Measurements from ENCODE around the gene THSD7A. TPM values are rescaled to one million over a fixed set of nuclear protein-coding genes. Genes with fewer than 3 reads are reported as not detected.

Gene THSD7A
- polyA plus RNA-seq, 1 donor (not counting 4 experiments of a cell fraction or from before 2014, with no cell fraction given): not detected

DNA sequence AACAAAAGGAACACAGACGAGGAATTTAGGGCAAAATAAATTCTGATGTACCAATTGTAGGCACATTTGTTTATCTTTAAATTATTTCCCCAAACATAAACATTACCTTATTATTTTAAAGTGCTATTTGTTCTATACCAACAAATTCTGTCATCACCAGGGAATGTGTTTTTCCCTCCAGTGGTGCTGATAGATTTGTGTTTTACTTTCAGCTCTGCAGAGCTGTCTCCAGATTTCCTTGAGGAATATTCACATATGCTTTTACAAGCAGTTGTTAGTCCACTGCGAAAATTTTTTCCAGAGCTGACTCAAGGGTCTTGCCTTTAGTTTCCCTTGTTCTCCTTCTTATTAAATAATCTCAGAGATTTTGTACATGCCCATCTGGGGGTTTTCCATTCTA lies 495.6 kb downstream of the THSD7A start:
- no peak overlapping the region for H3K9ac ChIP-seq (ENCODE audit: control insufficient read depth, extremely low read depth, insufficient read depth, low read length)
- H3K9me1 ChIP-seq (ENCODE audit: control insufficient read depth, extremely low read depth, insufficient read depth, low read length): no peaks in the 10 kb centered on the region
- FAIRE-seq (no peak), DNase-seq (ENCODE audit: low read depth, low spot score) (no peak)
- no peak overlapping the region for H3K4me3 ChIP-seq (ENCODE audit: control insufficient read depth in 2 of 3, extremely low read depth in 1 of 3, insufficient read depth in 2 of 3, low read depth in 1 of 3, low read length in 3 of 3)
- no peaks in the 10 kb centered on the region for H3K9me3 ChIP-seq (ENCODE audit: control insufficient read depth, low read depth, low read length)
- no peak for TF ChIP-seq EZH2 (IDR thresholded peaks at IDR 0.05; ENCODE audit: low read length)
- TF ChIP-seq, protein P1, sequence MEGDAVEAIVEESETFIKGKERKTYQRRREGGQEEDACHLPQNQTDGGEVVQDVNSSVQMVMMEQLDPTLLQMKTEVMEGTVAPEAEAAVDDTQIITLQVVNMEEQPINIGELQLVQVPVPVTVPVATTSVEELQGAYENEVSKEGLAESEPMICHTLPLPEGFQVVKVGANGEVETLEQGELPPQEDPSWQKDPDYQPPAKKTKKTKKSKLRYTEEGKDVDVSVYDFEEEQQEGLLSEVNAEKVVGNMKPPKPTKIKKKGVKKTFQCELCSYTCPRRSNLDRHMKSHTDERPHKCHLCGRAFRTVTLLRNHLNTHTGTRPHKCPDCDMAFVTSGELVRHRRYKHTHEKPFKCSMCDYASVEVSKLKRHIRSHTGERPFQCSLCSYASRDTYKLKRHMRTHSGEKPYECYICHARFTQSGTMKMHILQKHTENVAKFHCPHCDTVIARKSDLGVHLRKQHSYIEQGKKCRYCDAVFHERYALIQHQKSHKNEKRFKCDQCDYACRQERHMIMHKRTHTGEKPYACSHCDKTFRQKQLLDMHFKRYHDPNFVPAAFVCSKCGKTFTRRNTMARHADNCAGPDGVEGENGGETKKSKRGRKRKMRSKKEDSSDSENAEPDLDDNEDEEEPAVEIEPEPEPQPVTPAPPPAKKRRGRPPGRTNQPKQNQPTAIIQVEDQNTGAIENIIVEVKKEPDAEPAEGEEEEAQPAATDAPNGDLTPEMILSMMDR (optimal IDR thresholded peaks at IDR 0.05 in 1 of 3, IDR thresholded peaks at IDR 0.05 in 1 of 3, conservative IDR thresholded peaks at IDR 0.05 in 1 of 3; ENCODE audit: extremely low read depth in 1 of 3, insufficient read depth in 2 of 3, low read length in 3 of 3): no peak
- H3K4me2 ChIP-seq (ENCODE audit: control insufficient read depth, extremely low read depth, insufficient read depth, low read depth, low read length): no peak overlapping the region
- no peaks in the 10 kb centered on the region for H3K36me3 ChIP-seq (ENCODE audit: control insufficient read depth in 2 of 2, extremely low read depth in 1 of 2, insufficient read depth in 2 of 2, low read length in 2 of 2)
- dilution Hi-C loops (cut with MboI; ENCODE audit: extremely low pct_ligation_motif_present, low sequenced_read_pairs): no loop called here
- H3K79me2 ChIP-seq (ENCODE audit: control insufficient read depth, insufficient read depth, low read length): no peaks in the 10 kb centered on the region
- H3K4me1 ChIP-seq (ENCODE audit: control insufficient read depth, extremely low read depth, insufficient read depth, low read length): no peaks in the 10 kb centered on the region
- no peaks in the 10 kb centered on the region for H3K27me3 ChIP-seq (ENCODE audit: control insufficient read depth, extremely low read depth, insufficient read depth, low read length)
- H2AFZ ChIP-seq (ENCODE audit: control insufficient read depth, low read length): no peak overlapping the region
- H4K20me1 ChIP-seq (ENCODE audit: control insufficient read depth, extremely low read depth, insufficient read depth, low read length): no peaks in the 10 kb centered on the region
- no peak overlapping the region for H3K27ac ChIP-seq (ENCODE audit: control insufficient read depth, insufficient read depth, low read length)

DNA sequence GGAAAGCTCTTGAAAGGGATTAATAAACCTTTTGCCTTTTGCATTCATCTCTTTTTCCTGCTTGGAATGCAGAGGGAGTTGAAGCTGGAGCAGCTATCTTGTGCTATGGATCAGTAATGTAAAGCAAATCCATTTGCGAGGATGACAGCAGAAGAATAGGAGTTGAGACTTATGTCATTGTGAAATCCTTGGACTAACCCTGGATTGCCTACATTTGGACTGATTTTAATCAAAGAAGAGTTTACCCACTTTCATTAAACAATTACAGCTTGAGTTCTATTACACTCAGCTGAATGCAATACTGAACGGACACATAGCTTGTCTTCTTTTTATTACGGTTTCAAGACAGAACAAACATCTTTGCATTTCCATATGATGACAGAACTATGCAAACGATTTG lies 496.1 kb downstream of the THSD7A start:
- Histone ChIP-seq H3K9ac (ENCODE audit: control insufficient read depth, extremely low read depth, insufficient read depth, low read length) (no peak overlapping the region), H3K9me3 (ENCODE audit: control insufficient read depth, low read depth, low read length) (no peaks in the 10 kb centered on the region), H3K4me3 (ENCODE audit: control insufficient read depth in 2 of 3, extremely low read depth in 1 of 3, insufficient read depth in 2 of 3, low read depth in 1 of 3, low read length in 3 of 3) (no peak overlapping the region), H4K20me1 (ENCODE audit: control insufficient read depth, extremely low read depth, insufficient read depth, low read length) (no peaks in the 10 kb centered on the region), H3K27me3 (ENCODE audit: control insufficient read depth, extremely low read depth, insufficient read depth, low read length) (no peaks in the 10 kb centered on the region), H3K36me3 (ENCODE audit: control insufficient read depth in 2 of 2, extremely low read depth in 1 of 2, insufficient read depth in 2 of 2, low read length in 2 of 2) (no peaks in the 10 kb centered on the region), H3K4me2 (ENCODE audit: control insufficient read depth, extremely low read depth, insufficient read depth, low read depth, low read length) (no peak overlapping the region), H3K27ac (ENCODE audit: control insufficient read depth, insufficient read depth, low read length) (no peak overlapping the region), H2AFZ (ENCODE audit: control insufficient read depth, low read length) (no peak overlapping the region), H3K79me2 (ENCODE audit: control insufficient read depth, insufficient read depth, low read length) (no peaks in the 10 kb centered on the region), H3K4me1 (ENCODE audit: control insufficient read depth, extremely low read depth, insufficient read depth, low read length) (no peaks in the 10 kb centered on the region), H3K9me1 (ENCODE audit: control insufficient read depth, extremely low read depth, insufficient read depth, low read length) (no peaks in the 10 kb centered on the region)
- dilution Hi-C loops (cut with MboI; ENCODE audit: extremely low pct_ligation_motif_present, low sequenced_read_pairs): no loop called here
- TF ChIP-seq, protein P1 (optimal IDR thresholded peaks at IDR 0.05 in 1 of 3, IDR thresholded peaks at IDR 0.05 in 1 of 3, conservative IDR thresholded peaks at IDR 0.05 in 1 of 3; ENCODE audit: extremely low read depth in 1 of 3, insufficient read depth in 2 of 3, low read length in 3 of 3): no peak
- TF ChIP-seq EZH2 (IDR thresholded peaks at IDR 0.05; ENCODE audit: low read length): no peak
- DNase-seq (ENCODE audit: low read depth, low spot score) (no peak), FAIRE-seq (no peak)

Measured in keratinocyte (primary cell).